ENCODE data around the gene ACYP1.

Gene ACYP1

GRCh38 chr14:75063491-75064204 is at the start of gene ACYP1:
TSS of gene ACYP1 (minus strand) at chr14:75064024. CDS start at chr14:75063553, 471 bp downstream.
- intact Hi-C loops (cut with DNase I), result no loop called here
- peak; percentile 89 to 99 (median 95) for DNase-seq

- intact Hi-C loops (cut with DNase I), result no loop called here
- no peak for DNase-seq
These were observed 46.1 kb upstream of the ACYP1 start for GRCh38 chr14:75109877-75110276.

GRCh38 chr14:75107186-75107585 is 43.4 kb upstream of the ACYP1 start:
- DNase-seq, result no peak
- intact Hi-C loops (cut with DNase I), result no loop called here

DNA sequence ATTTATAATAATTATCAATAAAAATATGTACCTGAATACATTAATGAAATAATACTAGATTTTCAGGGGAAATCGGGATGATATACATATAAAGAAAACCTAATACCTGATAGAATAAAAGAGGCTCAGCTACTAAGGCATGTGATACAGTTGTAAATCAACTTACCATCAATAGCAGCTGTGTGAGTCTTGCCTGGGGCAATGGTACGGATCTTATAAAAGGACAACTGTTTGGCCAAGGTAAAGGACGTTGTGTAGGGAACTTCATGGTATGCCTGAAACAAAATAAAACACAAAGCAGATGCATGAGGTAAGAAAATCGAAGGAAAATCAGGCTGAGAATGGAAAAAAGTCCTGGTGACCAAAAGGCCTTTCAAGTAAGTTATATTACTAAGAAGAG is 37.7 kb upstream of the ACYP1 start:
- no peak for DNase-seq
- intact Hi-C loops (cut with DNase I), result no loop called here

GRCh38 chr14:75098682-75099081 is 34.9 kb upstream of the ACYP1 start:
- intact Hi-C loops (cut with DNase I), result no loop called here
- no peak for DNase-seq

GRCh38 chr14:75098212-75098611 is 34.4 kb upstream of the ACYP1 start:
- DNase-seq, result no peak
- intact Hi-C loops (cut with DNase I), result no loop called here

GRCh38 chr14:75096959-75097358 is 33.1 kb upstream of the ACYP1 start:
- intact Hi-C loops (cut with DNase I), result no loop called here
- DNase-seq, result no peak

DNA sequence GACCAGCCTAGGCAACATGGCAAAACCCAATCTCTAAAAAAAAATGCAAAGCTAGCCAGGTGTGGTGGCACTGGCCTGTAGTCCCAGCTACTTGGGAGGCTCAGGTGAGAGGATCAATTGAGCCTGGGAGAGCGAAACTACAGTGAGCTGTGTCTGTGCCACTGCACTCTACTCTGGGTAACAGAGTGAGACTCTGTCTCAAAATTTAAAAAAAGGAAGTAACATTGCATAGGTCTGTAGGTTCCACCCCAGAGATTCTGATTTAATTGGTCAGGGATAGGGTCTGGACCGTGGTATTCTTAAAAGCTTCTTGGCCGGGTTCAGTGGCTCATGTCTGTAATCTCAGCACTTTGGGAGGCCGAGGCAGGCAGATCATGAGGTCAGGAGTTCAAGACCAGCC is 31.9 kb upstream of the ACYP1 start:
- no peak for DNase-seq
- intact Hi-C loops (cut with DNase I), result no loop called here

- no peak for DNase-seq
- intact Hi-C loops (cut with DNase I), result no loop called here
These were observed 31.1 kb upstream of the ACYP1 start for GRCh38 chr14:75094896-75095295.

DNA sequence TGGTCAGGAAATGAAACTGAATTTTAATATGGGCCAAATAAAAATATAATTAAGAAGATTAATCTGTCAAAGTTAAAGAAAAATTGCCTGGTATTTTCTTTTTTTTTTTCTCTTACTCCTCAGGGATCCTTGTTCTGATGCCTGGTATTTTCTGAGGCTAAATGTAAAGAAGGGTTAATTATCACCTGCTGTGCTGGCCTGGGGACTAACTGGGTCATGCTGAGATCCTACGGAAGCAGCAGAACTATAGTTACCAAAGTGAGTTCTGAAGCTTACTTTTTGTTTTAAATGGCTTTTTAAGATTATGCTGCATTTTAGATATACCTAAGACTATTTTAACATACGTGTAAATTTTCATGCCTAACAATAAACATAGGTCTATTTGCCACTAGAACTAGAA is 28.9 kb upstream of the ACYP1 start:
- intact Hi-C loops (cut with DNase I), result no loop called here
- DNase-seq, result no peak

DNA sequence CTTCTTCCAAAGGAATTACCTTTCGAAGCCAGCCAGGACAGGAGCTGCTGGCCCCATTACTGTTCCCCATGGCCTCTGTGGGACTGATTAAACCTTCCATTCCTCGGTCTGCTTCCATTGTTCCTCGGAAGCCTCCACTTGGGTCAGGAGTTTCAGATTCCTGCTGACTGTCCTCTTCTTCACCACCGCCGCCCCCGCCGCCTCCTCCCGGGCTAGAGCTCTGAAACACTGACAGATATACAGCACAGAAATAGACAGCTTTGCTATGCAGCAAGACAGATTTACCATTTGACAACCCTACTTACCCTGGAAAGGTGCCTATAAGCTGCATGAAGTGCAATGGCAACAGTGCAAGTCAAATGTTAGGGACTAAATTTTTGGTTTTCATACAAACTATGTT is 27.4 kb upstream of the ACYP1 start:
- peak in 5 of 10 donors; percentile 35 to 92 (median 82) for DNase-seq

DNA sequence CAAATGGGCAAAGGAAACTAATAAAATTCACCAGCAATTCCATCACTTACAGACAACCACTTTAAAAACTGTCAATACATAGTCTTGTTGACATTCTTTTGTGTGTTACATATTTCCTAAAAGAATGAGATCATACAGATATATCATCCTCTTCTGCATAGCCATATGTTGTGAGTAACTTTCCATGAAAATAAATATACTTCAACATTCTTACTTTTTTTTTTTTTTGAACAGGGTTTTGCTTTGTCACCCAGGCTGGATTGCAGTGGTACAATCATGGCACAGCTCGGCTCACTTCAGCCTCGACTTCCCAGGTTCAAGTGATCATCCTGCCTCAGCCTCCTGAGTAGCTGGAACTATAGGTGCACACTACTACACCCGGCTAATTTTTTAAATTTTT is 26.5 kb upstream of the ACYP1 start:
- intact Hi-C loops (cut with DNase I), result no loop called here
- DNase-seq, result peak in 1 of 10 donors; percentile 12

More for the DNA sequence above, 27.4 kb upstream of the ACYP1 start:
- intact Hi-C loops (cut with DNase I), result no loop called here

GRCh38 chr14:75088566-75089373 is 24.9 kb upstream of the ACYP1 start:
- intact Hi-C loops (cut with DNase I), result loop anchor here (1.0 to 5.0 kb wide), 3 partner anchors 142 to 226 kb away; no protein-coding TSS in a partner anchor
- DNase-seq, result peak in 4 of 10 donors; percentile 17 to 55 (median 34)

DNA sequence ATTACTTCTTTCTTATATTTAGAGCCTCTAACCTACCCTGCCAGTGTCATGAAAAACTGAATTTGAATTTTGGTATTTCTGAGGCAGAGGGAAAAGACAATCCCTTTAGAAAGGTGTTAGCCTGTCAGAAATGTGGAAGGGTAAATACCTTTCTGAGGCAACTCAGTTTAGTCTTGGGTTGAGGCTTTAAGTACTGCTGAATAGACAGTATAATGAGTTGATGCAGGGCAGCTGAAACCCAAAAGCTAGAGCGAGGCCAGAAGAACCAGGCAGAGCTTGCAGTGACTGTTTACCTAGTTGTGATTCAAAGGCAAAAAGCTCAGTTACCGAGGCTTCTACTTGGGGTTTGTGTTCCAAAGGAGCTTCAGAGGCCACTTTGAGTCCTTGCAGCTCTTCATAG is 24.3 kb upstream of the ACYP1 start:
- DNase-seq, result no peak
- intact Hi-C loops (cut with DNase I), result loop anchor here (1.0 to 5.0 kb wide), 3 partner anchors 142 to 226 kb away; no protein-coding TSS in a partner anchor

GRCh38 chr14:75084513-75084912 is 20.7 kb upstream of the ACYP1 start:
- intact Hi-C loops (cut with DNase I), result no loop called here
- peak in 1 of 10 donors; percentile 52 for DNase-seq

DNA sequence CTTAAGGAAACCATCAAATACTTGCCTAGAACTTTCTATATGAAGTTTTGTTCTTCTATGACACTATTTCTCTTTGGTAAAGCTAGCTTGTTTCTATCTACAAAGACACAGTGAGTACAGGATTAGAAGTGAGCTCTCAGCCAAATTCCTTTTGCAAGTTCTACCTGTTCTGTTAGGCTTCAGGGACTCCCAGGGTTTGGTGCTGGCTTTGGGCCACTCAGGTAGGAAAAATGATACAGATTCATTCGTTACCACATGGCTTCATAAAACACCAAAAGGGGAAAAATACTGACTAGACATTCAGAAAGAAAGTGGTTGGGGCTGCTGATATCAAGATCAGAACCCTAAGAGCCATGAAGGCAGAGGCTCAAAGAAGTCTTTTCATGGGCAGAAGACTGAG is 19.4 kb upstream of the ACYP1 start:
- intact Hi-C loops (cut with DNase I), result no loop called here
- no peak for DNase-seq

GRCh38 chr14:75081660-75082229 is 17.9 kb upstream of the ACYP1 start:
- intact Hi-C loops (cut with DNase I), result no loop called here
- no peak for DNase-seq

DNA sequence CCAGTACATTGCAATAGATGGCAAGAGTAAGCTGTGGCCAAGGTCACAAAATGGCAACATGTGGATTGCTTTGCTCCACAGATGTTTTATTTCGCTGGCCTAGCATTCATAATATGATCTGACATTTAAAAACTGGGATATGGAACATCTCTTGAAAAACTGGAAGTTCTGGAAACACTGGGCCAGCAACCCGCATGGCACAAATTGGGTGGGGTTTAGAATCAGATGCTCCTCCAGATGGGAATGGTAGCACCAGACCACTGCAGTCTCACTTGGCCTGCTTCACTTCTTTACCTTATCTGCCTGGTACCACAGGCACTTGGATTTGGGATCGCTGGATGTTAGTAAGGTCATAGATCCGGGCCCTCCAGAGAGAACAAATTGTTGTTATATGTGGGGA is 15.7 kb upstream of the ACYP1 start:
- DNase-seq, result peak in 1 of 10 donors; percentile 21
- intact Hi-C loops (cut with DNase I), result no loop called here

DNA sequence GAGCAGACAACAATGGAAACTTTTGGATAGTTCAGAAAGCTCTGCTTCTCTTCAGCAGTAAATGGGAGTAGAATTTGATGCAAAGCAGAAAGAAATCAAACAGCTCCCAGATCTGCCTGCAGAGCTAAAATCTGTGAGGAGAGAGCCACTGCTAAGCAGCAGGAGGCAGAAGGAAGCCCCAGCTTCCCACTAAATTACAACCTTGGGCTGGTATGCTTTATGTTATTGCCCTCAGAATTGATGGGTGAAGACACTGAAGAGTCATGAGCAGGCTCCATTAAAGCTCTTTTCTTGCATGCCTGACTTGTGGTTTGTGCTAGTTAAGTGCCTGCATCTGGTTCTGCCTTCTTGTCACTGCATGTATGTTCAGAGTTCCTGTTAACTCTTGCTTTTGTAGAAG is 14.0 kb upstream of the ACYP1 start:
- intact Hi-C loops (cut with DNase I), result no loop called here

GRCh38 chr14:75070383-75070782 is 6.6 kb upstream of the ACYP1 start:
- no peak for DNase-seq
- intact Hi-C loops (cut with DNase I), result no loop called here

More for the DNA sequence above, 14.0 kb upstream of the ACYP1 start:
- no peak for DNase-seq

DNA sequence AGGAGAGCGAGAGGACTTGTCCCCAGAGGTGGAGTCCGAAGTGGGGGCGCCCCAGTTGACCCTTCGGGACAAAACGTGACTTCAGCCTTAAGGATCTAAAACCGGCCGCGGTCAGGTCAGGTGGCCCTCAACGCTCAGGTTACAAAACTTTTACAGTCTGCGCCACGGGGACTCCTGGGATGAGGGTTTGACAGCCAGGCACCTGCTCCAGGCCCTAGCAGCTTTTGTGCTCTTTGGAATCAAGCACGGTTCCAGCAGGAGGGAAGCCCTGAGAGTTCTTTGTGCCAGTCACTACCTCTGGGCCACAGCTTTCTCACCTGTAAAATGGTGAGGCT is 6.0 kb upstream of the ACYP1 start:
- intact Hi-C loops (cut with DNase I), result loop anchor here (2.0 kb wide), 1 partner anchor 67 kb away; the partner anchor contains the start of gene EIF2B2
- DNase-seq, result no peak
